Glutamatergic neuron (in vitro differentiated cells): Measurements from ENCODE around the gene ESYT2. TPM values are rescaled to one million over a fixed set of nuclear protein-coding genes. Genes with fewer than 3 reads are reported as not detected.

Experiments
- DNase-seq: peaks from one replicate; pipeline ENCODE4 v3.0.0; 2022
- H3K27ac Mint-ChIP-seq: one replicate; pipeline ENCODE4 v1.8.0; 2020; ENCODE audit warnings: mild to moderate bottlenecking, mixed read lengths, inconsistent platforms; ENCODE audit not compliant: unreplicated experiment
- H3K27me3 Mint-ChIP-seq: one replicate; pipeline ENCODE4 v1.8.0; 2020; ENCODE audit warnings: mild to moderate bottlenecking, moderate library complexity, mixed read lengths, inconsistent platforms; ENCODE audit not compliant: unreplicated experiment
- H3K36me3 Mint-ChIP-seq: one replicate; pipeline ENCODE4 v1.8.0; 2020; ENCODE audit warnings: mild to moderate bottlenecking, mixed read lengths, inconsistent platforms; ENCODE audit not compliant: unreplicated experiment
- H3K4me1 Mint-ChIP-seq: one replicate; pipeline ENCODE4 v1.8.0; 2020; ENCODE audit warnings: mild to moderate bottlenecking, low read depth, mixed read lengths, inconsistent platforms; ENCODE audit not compliant: unreplicated experiment
- H3K4me3 Mint-ChIP-seq: one replicate; pipeline ENCODE4 v1.8.0; 2020; ENCODE audit warnings: mild to moderate bottlenecking, mixed read lengths, inconsistent platforms; ENCODE audit not compliant: unreplicated experiment
- H3K9me3 Mint-ChIP-seq: one replicate; pipeline ENCODE4 v1.8.0; 2020; ENCODE audit warnings: mild to moderate bottlenecking, moderate library complexity, mixed read lengths, inconsistent platforms; ENCODE audit not compliant: unreplicated experiment
- CTCF ChIP-seq: fragments of 200-600 bp; sonication (generic); IDR thresholded peaks from one replicate; pipeline ENCODE4 v1.5.0; 2021; ENCODE audit not compliant: partially characterized antibody, unreplicated experiment
- total RNA-seq: library from RNA; stranded (reverse); fragmentation: NEBNext Ultra II Directional; extraction: Animal tissue kit (Norgen Biotek cat#: 25700); gene quantifications from one replicate; pipeline ENCODE4 v1.2.1, GENCODE V29; 2021; ENCODE audit not compliant: unreplicated experiment

Gene ESYT2
- total RNA-seq, 1 donor from 2014 or later, result 41.9 TPM

DNA sequence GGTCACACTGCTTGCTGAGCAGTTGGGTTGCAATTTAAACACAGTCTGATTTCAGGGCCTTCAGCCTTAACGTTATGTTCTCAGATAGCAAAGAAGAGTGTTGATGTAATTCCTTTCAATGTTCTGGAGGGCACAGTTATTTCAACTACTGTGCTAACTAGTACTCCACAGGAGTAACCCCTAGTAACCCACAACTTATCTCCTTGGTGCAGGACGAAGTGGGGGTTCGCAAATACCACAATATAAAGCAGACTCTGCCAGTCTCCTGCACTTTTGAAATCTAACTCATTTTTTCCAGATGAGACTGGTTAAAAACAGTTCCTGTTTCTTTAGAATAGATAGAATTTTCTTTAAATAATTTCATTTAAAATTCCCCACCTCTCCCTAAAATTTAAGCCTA, 77.6 kb downstream of the ESYT2 start:
- DNase-seq, result no peak
- no peak for TF ChIP-seq CTCF
- Mint-ChIP-seq H3K4me3 (no peak overlapping the region), H3K9me3 (no peaks in the 10 kb centered on the region), H3K4me1 (no peaks in the 10 kb centered on the region), H3K27ac (no peak overlapping the region), H3K36me3 (peaks cover 4% of the 10 kb centered on the region), H3K27me3 (no peaks in the 10 kb centered on the region)

DNA sequence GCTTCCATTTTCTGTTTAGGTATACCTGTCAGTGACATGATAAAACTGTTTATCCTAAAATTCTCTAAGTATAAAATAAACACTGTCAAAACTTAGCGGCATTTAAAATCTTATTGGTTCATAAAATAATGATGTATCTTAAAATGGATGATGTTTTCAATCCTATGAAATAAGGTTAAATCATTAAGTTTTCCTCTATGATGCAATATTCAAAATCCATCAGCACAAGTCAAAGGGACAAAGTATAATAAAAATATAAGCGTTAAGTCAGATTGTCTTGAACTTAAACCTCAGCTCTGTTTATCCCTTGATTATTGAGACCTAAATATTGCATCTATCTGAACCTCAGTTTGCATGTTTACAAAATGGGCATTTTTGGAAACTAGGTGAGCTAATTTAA, 78.1 kb downstream of the ESYT2 start:
- no peak overlapping the region for H3K27ac Mint-ChIP-seq
- H3K4me3 Mint-ChIP-seq, result no peak overlapping the region
- H3K9me3 Mint-ChIP-seq, result no peaks in the 10 kb centered on the region
- peaks cover 4% of the 10 kb centered on the region for H3K36me3 Mint-ChIP-seq
- no peak for TF ChIP-seq CTCF
- H3K27me3 Mint-ChIP-seq, result no peaks in the 10 kb centered on the region
- DNase-seq, result no peak
- no peaks in the 10 kb centered on the region for H3K4me1 Mint-ChIP-seq

- no peak for TF ChIP-seq CTCF
- Mint-ChIP-seq H3K4me3 (no peak overlapping the region), H3K9me3 (no peaks in the 10 kb centered on the region), H3K27ac (no peak overlapping the region), H3K4me1 (no peaks in the 10 kb centered on the region), H3K27me3 (no peaks in the 10 kb centered on the region), H3K36me3 (peaks cover 4% of the 10 kb centered on the region)
- no peak for DNase-seq
These were observed 78.6 kb downstream of the ESYT2 start for GRCh38 chr7:158750702-158751101.

- Mint-ChIP-seq H3K27me3 (no peaks in the 10 kb centered on the region), H3K36me3 (peaks cover 4% of the 10 kb centered on the region), H3K4me1 (no peaks in the 10 kb centered on the region), H3K9me3 (no peaks in the 10 kb centered on the region), H3K4me3 (no peak overlapping the region), H3K27ac (no peak overlapping the region)
- no peak for DNase-seq
- no peak for TF ChIP-seq CTCF
These were observed 79.9 kb downstream of the ESYT2 start for GRCh38 chr7:158749396-158749795.

DNA sequence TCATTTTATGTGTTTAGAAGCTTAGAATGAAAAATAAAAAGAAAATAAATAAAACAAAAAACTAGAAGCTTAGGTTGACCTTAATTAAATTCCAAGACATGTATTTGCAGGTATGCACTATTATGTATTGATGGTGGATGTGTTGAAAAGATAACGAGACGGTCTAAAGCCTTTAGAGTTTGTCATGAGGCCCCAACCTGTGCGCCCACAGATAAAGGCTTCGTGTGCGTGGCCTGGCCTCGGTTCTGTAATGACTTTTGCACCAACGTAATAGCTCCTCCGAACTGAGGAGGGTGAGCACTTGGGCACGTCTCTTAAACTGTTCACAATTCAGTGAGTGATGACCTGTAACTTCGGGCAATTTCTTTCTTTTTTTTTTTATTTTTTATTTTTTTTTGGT, 81.0 kb downstream of the ESYT2 start:
- Mint-ChIP-seq H3K4me3 (no peak overlapping the region), H3K27me3 (no peaks in the 10 kb centered on the region), H3K9me3 (no peaks in the 10 kb centered on the region), H3K27ac (no peak overlapping the region), H3K36me3 (no peaks in the 10 kb centered on the region), H3K4me1 (peaks cover 2% of the 10 kb centered on the region)
- no peak for DNase-seq
- no peak for TF ChIP-seq CTCF
